ENCODE results near the gene HCFC1R1. TPM values are rescaled to one million over a fixed set of nuclear protein-coding genes. Genes with fewer than 3 reads are reported as not detected.

Gene HCFC1R1
- total and polyA plus RNA-seq, 11 donors, result 32.8 to 189 (median 54.6) TPM

DNA sequence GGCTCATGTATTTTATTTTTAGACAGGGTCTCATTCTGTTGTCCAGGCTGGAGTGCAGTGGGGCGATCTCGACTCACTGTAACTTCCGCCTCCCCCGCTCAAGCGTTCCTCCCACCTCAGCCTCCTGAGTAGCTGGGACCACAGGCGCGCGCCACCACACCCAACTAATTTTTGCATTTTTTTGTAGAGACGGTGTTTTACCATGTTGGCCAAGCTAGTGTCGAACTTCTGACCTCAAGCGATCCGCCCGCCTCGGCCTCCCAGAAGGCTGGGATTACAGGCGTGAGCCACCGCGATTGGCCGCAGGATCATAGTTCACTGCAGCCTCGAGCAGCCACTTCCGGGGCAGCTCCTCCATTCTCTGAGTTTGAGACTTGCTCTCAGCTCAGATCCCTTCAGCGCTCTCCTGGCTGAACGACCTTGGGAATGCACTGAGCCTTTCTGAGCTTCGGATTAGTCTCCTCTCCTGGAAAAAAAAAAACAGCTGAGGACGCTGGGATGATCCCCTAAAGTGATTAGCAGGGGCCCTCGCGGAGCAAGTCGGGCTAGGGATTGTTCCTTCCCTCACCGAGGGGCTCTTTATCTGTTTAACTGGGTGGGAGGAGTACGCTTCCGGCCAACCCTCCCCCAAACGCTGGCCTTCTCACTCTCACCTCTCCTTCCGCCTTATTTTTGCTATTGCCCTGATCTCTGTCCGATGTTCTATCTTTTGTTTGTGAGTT, 42.4 kb downstream of the HCFC1R1 start:
- no peak for ATAC-seq
- H3K27ac ChIP-seq, result no peak overlapping the region
- WGBS, 4 donors, result 48 to 53% (median 50%) methylated on average over 33 of the region's 33 CpGs

DNA sequence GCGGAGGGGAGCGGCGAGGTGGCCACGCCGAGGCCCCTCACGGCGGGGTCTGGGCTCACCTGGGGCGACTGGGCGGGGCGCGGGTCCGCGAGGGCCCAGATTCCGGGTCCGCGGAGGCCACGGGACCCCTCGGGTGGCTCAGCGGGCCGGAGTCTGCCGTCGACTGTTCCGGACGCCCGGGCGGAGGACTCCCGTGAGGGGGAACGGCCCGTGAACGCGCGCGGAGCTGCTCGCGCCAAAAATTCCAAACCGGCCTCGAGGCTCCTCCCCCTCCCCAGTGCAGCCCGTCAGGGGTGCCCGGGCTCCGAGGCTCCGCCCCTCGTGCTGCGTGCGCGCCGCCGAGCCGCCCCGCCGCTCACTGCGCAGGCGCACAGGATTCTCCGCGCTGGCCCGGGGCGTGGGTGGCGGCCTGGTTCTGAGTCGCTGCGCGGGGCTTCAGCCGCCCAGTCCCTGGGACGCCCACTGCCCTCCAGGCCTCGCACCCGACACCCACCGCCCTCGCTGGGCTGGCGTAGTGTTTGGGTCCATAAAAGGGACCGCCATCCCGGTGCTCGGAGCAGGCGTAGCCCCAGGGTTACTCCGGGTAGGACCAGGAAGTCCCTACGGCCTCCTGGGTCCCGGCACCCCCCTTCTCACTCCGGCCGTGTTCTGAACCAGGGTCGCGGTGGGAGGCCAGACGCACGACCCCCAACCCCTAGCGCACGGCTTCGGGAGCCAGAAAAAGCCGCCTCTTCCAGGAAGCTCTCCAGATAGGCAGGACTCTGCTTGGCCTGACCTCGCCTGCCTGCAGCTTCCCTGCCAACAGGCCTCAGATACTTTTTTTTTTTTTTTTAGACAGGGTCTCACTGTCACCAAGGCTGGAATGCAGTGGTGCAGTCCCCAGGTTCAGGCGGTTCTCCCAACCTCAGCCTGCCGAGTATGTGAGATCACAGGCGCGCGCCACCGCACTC, 43.2 kb downstream of the HCFC1R1 start, which contains the start of gene PKMYT1:
TSS of gene PKMYT1 (minus strand) at position 220 of the 950 bp plus-strand sequence. CDS start 789 bp downstream, outside the sequence.
- 4 to 15% (median 6%) methylated on average over 32 to 91 of the region's 91 CpGs for WGBS, 4 donors
- Histone ChIP-seq H3K9me3 (no peaks in the 10 kb centered on the region), H3K4me3 (peak within 1 kb of the TSS; percentile 58 to 93 (median 78)), H3K27ac (peak within 1 kb of the TSS; percentile 63 to 95 (median 85)), H3K36me3 (peaks cover 0 to 2% (median 0%) of the 10 kb centered on the region in 9 donors), H3K4me1 (peaks cover 0 to 37% (median 28%) of the 10 kb centered on the region in 12 donors), H3K27me3 (peaks cover 0 to 12% (median 4%) of the 10 kb centered on the region in 9 donors)
- ATAC-seq (peak; percentile 59 to 96 (median 94)), DNase-seq (peak; percentile 90 to 96 (median 93))
- intact Hi-C loops (cut with DNase I), result loop anchor here in 1 of 10 donors (2.0 to 5.0 kb wide), 2 partner anchors 54 to 68 kb away; partner anchors contain the start of gene FLYWCH1
- TF ChIP-seq POLR2A (IDR thresholded peaks at IDR 0.05) (peak; percentile 65 to 98), CTCF (IDR thresholded peaks at IDR 0.05) (peak in 1 of 12 donors; percentile 7)

More for the DNA sequence above, 42.4 kb downstream of the HCFC1R1 start:
- Histone ChIP-seq H3K36me3 (no peaks in the 10 kb centered on the region), H3K27me3 (peaks cover 0 to 12% (median 4%) of the 10 kb centered on the region in 9 donors), H3K4me1 (peaks cover 0 to 44% (median 31%) of the 10 kb centered on the region in 12 donors), H3K9me3 (no peaks in the 10 kb centered on the region), H3K4me3 (peak overlapping the region in 10 of 12 donors; percentile 58 to 91 (median 78))
- peak in 1 of 5 donors; percentile 42 for DNase-seq
- no peak for TF ChIP-seq POLR2A (IDR thresholded peaks at IDR 0.05)
- no peak for TF ChIP-seq CTCF (IDR thresholded peaks at IDR 0.05)
- intact Hi-C loops (cut with DNase I), result loop anchor here in 1 of 10 donors (2.0 to 5.0 kb wide), 2 partner anchors 55 to 69 kb away; partner anchors contain the start of gene FLYWCH1

DNA sequence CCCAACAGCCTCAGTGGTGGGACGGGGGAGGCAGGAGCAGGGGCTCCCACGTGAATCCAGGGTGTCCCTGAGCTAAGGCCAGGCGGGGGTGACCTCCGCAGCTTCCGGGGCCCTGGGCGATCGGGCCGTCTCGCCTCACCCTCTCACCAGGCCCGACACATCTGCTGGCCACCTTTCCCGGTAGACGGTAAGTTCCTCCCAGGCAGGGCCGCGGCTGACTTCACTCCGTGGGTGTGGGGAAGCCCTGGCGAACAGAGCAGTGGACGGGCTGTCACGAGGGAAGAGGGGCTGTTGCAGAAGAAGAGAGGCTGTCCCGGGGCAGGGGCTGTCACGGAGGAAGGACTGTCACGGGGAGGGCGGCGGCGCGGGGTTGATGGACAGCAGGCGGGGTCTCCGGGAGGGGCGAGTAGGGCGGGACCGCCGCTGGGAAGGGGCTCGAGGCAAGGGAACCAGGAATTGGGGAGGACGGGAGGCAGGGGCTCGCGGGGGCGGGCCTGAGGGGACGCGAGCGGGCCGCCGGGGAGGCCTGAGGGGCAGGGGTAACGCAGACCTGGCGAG, 44.0 kb downstream of the HCFC1R1 start:
- no peak for ATAC-seq
- intact Hi-C loops (cut with DNase I), result loop anchor here in 1 of 10 donors (2.0 to 5.0 kb wide), 2 partner anchors 53 to 67 kb away; partner anchors contain the start of gene FLYWCH1
- H3K4me1 ChIP-seq, result peaks cover 0 to 30% (median 23%) of the 10 kb centered on the region in 12 donors
- no peaks in the 10 kb centered on the region for H3K9me3 ChIP-seq
- peak overlapping the region; percentile 58 to 93 (median 78) for H3K4me3 ChIP-seq
- peak overlapping the region in 1 of 12 donors; percentile 94 for H3K27ac ChIP-seq
- peaks cover 0 to 4% (median 0%) of the 10 kb centered on the region in 9 donors for H3K36me3 ChIP-seq
- DNase-seq, result no peak
- TF ChIP-seq CTCF (IDR thresholded peaks at IDR 0.05) (no peak), POLR2A (IDR thresholded peaks at IDR 0.05) (no peak)
- 5 to 7% (median 6%) methylated on average over 36 to 43 of the region's 43 CpGs for WGBS, 4 donors
- H3K27me3 ChIP-seq, result peaks cover 0 to 12% (median 4%) of the 10 kb centered on the region in 9 donors
